ENCODE results near the gene SNRPA1.

DNA sequence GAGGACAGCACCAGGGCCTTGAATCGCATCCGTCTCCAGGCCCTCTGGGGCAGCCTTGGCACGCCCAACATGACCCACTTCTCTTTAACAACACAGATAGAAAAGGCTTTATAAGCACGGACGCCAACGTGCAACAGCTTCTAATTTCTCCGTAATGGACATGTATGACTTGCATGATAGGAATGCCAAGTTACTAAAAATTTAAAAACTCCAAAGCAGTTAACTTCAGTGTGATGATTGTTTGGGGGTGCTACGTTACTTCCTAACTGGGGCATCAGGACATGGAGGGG lies 30.9 kb upstream of the SNRPA1 start:
- TF ChIP-seq EZH2 (IDR thresholded peaks at IDR 0.05; ENCODE audit: insufficient read depth, poor library complexity, severe bottlenecking) (no peak), EZH2phosphoT487 (IDR thresholded peaks at IDR 0.05; ENCODE audit: insufficient read depth, low read depth) (no peak)
